DND-41 (cell line): ENCODE measurements around the gene ZCRB1.

Experiments
- EZH2 ChIP-seq: IDR thresholded peaks from 3 replicates; pipeline ENCODE4 v1.6.1; 2012; ENCODE audit warnings: borderline replicate concordance, low read depth, mild to moderate bottlenecking, moderate library complexity, low read length, inconsistent platforms; ENCODE audit not compliant: severe bottlenecking
- TF ChIP-seq, protein P1 (sequence below): IDR thresholded peaks from 2 replicates; pipeline ENCODE4 v1.5.1; 2012; ENCODE audit warnings: borderline replicate concordance, low read length, moderate library complexity, mild to moderate bottlenecking; ENCODE audit not compliant: poor library complexity, severe bottlenecking; ENCODE audit errors: extremely low read depth

GRCh38 chr12:42284157-42284556 is 41.7 kb downstream of the ZCRB1 start:
- TF ChIP-seq, protein P1, sequence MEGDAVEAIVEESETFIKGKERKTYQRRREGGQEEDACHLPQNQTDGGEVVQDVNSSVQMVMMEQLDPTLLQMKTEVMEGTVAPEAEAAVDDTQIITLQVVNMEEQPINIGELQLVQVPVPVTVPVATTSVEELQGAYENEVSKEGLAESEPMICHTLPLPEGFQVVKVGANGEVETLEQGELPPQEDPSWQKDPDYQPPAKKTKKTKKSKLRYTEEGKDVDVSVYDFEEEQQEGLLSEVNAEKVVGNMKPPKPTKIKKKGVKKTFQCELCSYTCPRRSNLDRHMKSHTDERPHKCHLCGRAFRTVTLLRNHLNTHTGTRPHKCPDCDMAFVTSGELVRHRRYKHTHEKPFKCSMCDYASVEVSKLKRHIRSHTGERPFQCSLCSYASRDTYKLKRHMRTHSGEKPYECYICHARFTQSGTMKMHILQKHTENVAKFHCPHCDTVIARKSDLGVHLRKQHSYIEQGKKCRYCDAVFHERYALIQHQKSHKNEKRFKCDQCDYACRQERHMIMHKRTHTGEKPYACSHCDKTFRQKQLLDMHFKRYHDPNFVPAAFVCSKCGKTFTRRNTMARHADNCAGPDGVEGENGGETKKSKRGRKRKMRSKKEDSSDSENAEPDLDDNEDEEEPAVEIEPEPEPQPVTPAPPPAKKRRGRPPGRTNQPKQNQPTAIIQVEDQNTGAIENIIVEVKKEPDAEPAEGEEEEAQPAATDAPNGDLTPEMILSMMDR, result no peak
- no peak for TF ChIP-seq EZH2
